GM12878 (cell line): ENCODE data around the gene UBE3B. TPM values are rescaled to one million over a fixed set of nuclear protein-coding genes. Genes with fewer than 3 reads are reported as not detected.

ENCODE experiments used
- ATAC-seq: fragments of 200-7000 bp; cut with Tn5 transposase; 3 replicates; pipeline ENCODE4 v1.9.1; 2020; ENCODE audit warnings: mild to moderate bottlenecking, moderate library complexity
- BruUV-seq: library from RNA; stranded (reverse); fragments of 400-500 nt; replicated peaks from 2 replicates; lab custom pipeline; 2021; lab: Mats Ljungman, UMichigan
- CTCF ChIA-PET: fragments of 300-600 bp; sonication (Branson Sonifier 250); formaldehyde crosslinking; extraction: SDS; loops from one replicate; lab custom pipeline; 2021; ENCODE audit warnings: inconsistent platforms; lab: Yijun Ruan, JAX
- POLR2A ChIA-PET: fragments of 350-600 bp; formaldehyde crosslinking; extraction: SDS; loops from one replicate; lab custom pipeline; 2021; ENCODE audit warnings: inconsistent platforms; lab: Charles Lee
- RAD21 ChIA-PET: fragments of 300-600 bp; sonication (Branson Sonifier 250); formaldehyde crosslinking; loops from one replicate; lab custom pipeline; 2023; ENCODE audit warnings: antibody characterized with exemption; ENCODE audit not compliant: unreplicated experiment; lab: Charles Lee
- SMC1A ChIA-PET: fragments of 300-600 bp; sonication (Branson Sonifier 250); formaldehyde crosslinking; loops from one replicate; lab custom pipeline; 2023; ENCODE audit not compliant: unreplicated experiment, uncharacterized antibody; lab: Charles Lee
- DNase-seq: peaks from one replicate; pipeline ENCODE4 v3.0.0-alpha.2; 2011; ENCODE audit warnings: low read depth, low spot score
- FAIRE-seq: peaks from 3 replicates; lab custom pipeline; 2011; peaks lifted over from hg19 to GRCh38; lab: Jason Lieb, UNC
- H2AFZ ChIP-seq: 2 replicates; pipeline ENCODE4 v1.6.0; 2011; ENCODE audit warnings: low read depth, low read length, control low read depth; ENCODE audit not compliant: control insufficient read depth
- H3K27ac ChIP-seq: 2 replicates; pipeline ENCODE4 v1.5.1; 2011; ENCODE audit warnings: control low read depth; ENCODE audit not compliant: control insufficient read depth, insufficient read depth
- H3K27me3 ChIP-seq, 2 experiments: replicated peaks in 1 of 2; 2 replicates each; pipeline versions ENCODE4 v1.6.0 to v1.6.1; 2011; ENCODE audit warnings: low read length in 1 of 2; ENCODE audit not compliant: control insufficient read depth in 2 of 2, insufficient read depth in 2 of 2
- H3K36me3 ChIP-seq, 2 experiments: 2 replicates each; pipeline ENCODE4 v1.5.1; 2011; ENCODE audit warnings: low read length in 1 of 2; ENCODE audit not compliant: control insufficient read depth in 2 of 2, insufficient read depth in 2 of 2
- H3K4me1 ChIP-seq: 2 replicates; pipeline ENCODE4 v1.6.1; 2011; ENCODE audit warnings: mild to moderate bottlenecking, low read length, moderate library complexity, mixed read lengths; ENCODE audit not compliant: control insufficient read depth, insufficient read depth
- H3K4me2 ChIP-seq: 2 replicates; pipeline ENCODE4 v1.6.0; 2011; ENCODE audit warnings: control low read depth; ENCODE audit not compliant: control insufficient read depth, insufficient read depth
- H3K4me3 ChIP-seq: fragments of 200-600 bp; sonication (generic); 2 replicates; pipeline ENCODE4 v1.5.1; 2016
- H3K79me2 ChIP-seq: 2 replicates; pipeline ENCODE4 v1.6.0; 2011; ENCODE audit warnings: low read length; ENCODE audit not compliant: control insufficient read depth, insufficient read depth
- H3K9ac ChIP-seq: 2 replicates; pipeline ENCODE4 v1.8.0; 2011; ENCODE audit warnings: low read length, control low read depth, mixed read lengths; ENCODE audit not compliant: control insufficient read depth, insufficient read depth
- H3K9me3 ChIP-seq: replicated peaks from 3 replicates; pipeline ENCODE4 v1.5.1; 2011; ENCODE audit warnings: mild to moderate bottlenecking, low read length; ENCODE audit not compliant: control insufficient read depth, insufficient read depth
- H4K20me1 ChIP-seq: 2 replicates; pipeline ENCODE4 v1.6.0; 2011; ENCODE audit not compliant: control insufficient read depth, insufficient read depth
- ATF3 ChIP-seq: IDR thresholded peaks from 2 replicates; pipeline ENCODE4 v1.6.1; 2011; ENCODE audit warnings: low read depth, mild to moderate bottlenecking, low read length, moderate library complexity, borderline replicate concordance; ENCODE audit errors: extremely low read depth
- BACH1 ChIP-seq: fragments of 450-650 bp; IDR thresholded peaks from 2 replicates; pipeline ENCODE4 v1.6.1; 2017; ENCODE audit warnings: mild to moderate bottlenecking, borderline replicate concordance
- CBX5 ChIP-seq: sonication (generic); IDR thresholded peaks from 2 replicates; pipeline ENCODE4 v1.6.1; 2016; ENCODE audit warnings: low read depth, moderate library complexity, mild to moderate bottlenecking, inconsistent platforms
- CHD2 ChIP-seq: IDR thresholded peaks from 2 replicates; pipeline ENCODE4 v1.6.1; 2011; ENCODE audit warnings: low read depth, low read length, improper control_type of control experiment, borderline replicate concordance
- FOXM1 ChIP-seq: IDR thresholded peaks from 2 replicates; pipeline ENCODE4 v1.6.1; 2012; ENCODE audit warnings: low read depth, mild to moderate bottlenecking, inconsistent platforms, low read length, moderate library complexity
- GATAD2B ChIP-seq: fragments of 450-650 bp; conservative IDR thresholded peaks from 2 replicates; pipeline ENCODE4 v1.6.1; 2017; ENCODE audit warnings: low read depth, mild to moderate bottlenecking, moderate library complexity
- HDGF ChIP-seq: fragments of 450-650 bp; IDR thresholded peaks from 2 replicates; pipeline ENCODE4 v1.6.1; 2016; ENCODE audit warnings: antibody characterized with exemption
- NBN ChIP-seq: fragments of 450-650 bp; IDR thresholded peaks from 2 replicates; pipeline ENCODE4 v1.6.1; 2016
- POU2F2 ChIP-seq: IDR thresholded peaks from 3 replicates; pipeline ENCODE4 v1.6.1; 2011; ENCODE audit warnings: low read depth, mild to moderate bottlenecking, low read length, borderline replicate concordance
- SIX5 ChIP-seq: IDR thresholded peaks from 2 replicates; pipeline ENCODE4 v1.6.1; 2011; ENCODE audit warnings: mild to moderate bottlenecking, low read depth, low read length, moderate library complexity; ENCODE audit not compliant: severe bottlenecking
- SMARCA5 ChIP-seq: fragments of 450-650 bp; IDR thresholded peaks from 2 replicates; pipeline ENCODE4 v1.6.1; 2017; ENCODE audit warnings: mild to moderate bottlenecking
- STAT3 ChIP-seq: IDR thresholded peaks from 2 replicates; pipeline ENCODE4 v1.6.1; 2011; ENCODE audit warnings: low read depth, low read length, improper control_type of control experiment
- ZBTB11 ChIP-seq: fragments of 450-650 bp; formaldehyde crosslinking; IDR thresholded peaks from 2 replicates; pipeline ENCODE4 v1.5.0; 2022; ENCODE audit warnings: mild to moderate bottlenecking, missing genetic modification characterization
- ZBTB33 ChIP-seq: fragments of 450-650 bp; IDR thresholded peaks from 2 replicates; pipeline ENCODE4 v1.6.1; 2017; ENCODE audit warnings: mild to moderate bottlenecking
- ZBTB40 ChIP-seq: fragments of 450-650 bp; IDR thresholded peaks from 2 replicates; pipeline ENCODE4 v1.6.1; 2016; ENCODE audit warnings: mild to moderate bottlenecking, moderate library complexity, borderline replicate concordance
- WGBS: methylation state at CpG from one replicate; pipeline ENCODE4 v1.1.6; 2016; ENCODE audit warnings: low lambda C conversion rate; ENCODE audit not compliant: insufficient replicate concordance, insufficient coverage; ENCODE audit errors: missing lambda C conversion rate; 5-methylcytosine and 5-hydroxymethylcytosine counted together
- in situ Hi-C: fragments of 300-500 bp; cut with MboI; formaldehyde crosslinking; loops from 9 replicates; pipeline ENCODE4 v1.14.3; 2018; ENCODE audit warnings: mixed read lengths
- intact Hi-C: fragments of 100-400 bp; cut with micrococcal nuclease; formaldehyde crosslinking; loops from one replicate; pipeline ENCODE4 v1.14.2; 2022; ENCODE audit not compliant: unreplicated experiment
- polyA plus RNA-seq, 11 experiments: library from polyadenylated mRNA; depleted of rRNA in 4 of 11; unstranded in 6 of 11; stranded (reverse) in 5 of 11; fragments of >200 nt; fragmentation: Nextera tagmentation in 4 of 11; fragmentation: Illumina TruSeq in 1 of 11; extraction: Ambion mirVana in 4 of 11; extraction: Trizol in 1 of 11; gene quantifications; 1 replicate in 1 of 11; 2 replicates in 10 of 11; pipeline versions ENCODE4 v1.2.1 to v1.2.3, GENCODE V29; 2011 to 2016; ENCODE audit warnings: inconsistent platforms in 2 of 11, missing spikeins in 2 of 11, low read depth in 1 of 11
- total RNA-seq, 4 experiments: library from RNA; depleted of rRNA in 3 of 4; stranded (reverse); fragments of >200 nt in 3 of 4; fragmentation: Illumina TruSeq in 1 of 4; extraction: Trizol in 1 of 4; gene quantifications; 2 replicates each; pipeline versions ENCODE4 v1.2.1 to v1.2.3, GENCODE V29; 2013 to 2021

UBE3B gene
- total and polyA plus RNA-seq, 10 of the 15 experiments (the other 5 are each of a cell fraction or from before 2014, with no cell fraction given), result 7.4 to 25.3 (median 17.1) TPM

- Histone ChIP-seq H3K27me3 (no peaks in the 10 kb centered on the region), H3K4me1 (no peaks in the 10 kb centered on the region), H3K4me3 (no peak overlapping the region), H3K79me2 (no peaks in the 10 kb centered on the region), H3K36me3 (no peaks in the 10 kb centered on the region), H3K9me3 (no peaks in the 10 kb centered on the region), H3K27ac (no peak overlapping the region), H2AFZ (no peak overlapping the region), H3K4me2 (no peak overlapping the region), H4K20me1 (no peaks in the 10 kb centered on the region), H3K9ac (no peak overlapping the region)
- in situ Hi-C loops (no loop called here), intact Hi-C loops (no loop called here)
- BruUV-seq, result TSS peak; percentile 54
- SMC1A ChIA-PET, result no interaction called here
- FAIRE-seq (no peak), ATAC-seq (no peak), DNase-seq (no peak)
- CTCF ChIA-PET, result interaction anchor here (1.3 kb wide), 1 partner anchor 16 kb away, joined by 5 read pairs; no protein-coding TSS in a partner anchor
- POLR2A ChIA-PET, result no interaction called here
- 96% methylated on average over 25 of the region's 25 CpGs for WGBS
- RAD21 ChIA-PET, result no interaction called here
- TF ChIP-seq GATAD2B (no peak), ZBTB11 (CRISPR knock-in tag) (no peak), FOXM1 (no peak), ATF3 (no peak), POU2F2 (no peak), STAT3 (no peak), BACH1 (no peak), SMARCA5 (no peak), CBX5 (no peak), ZBTB33 (no peak), NBN (no peak), CHD2 (no peak), SIX5 (no peak), ZBTB40 (no peak), HDGF (no peak)
Measured at GRCh38 chr12:109535231-109535862, 57.9 kb downstream of the UBE3B start.
